ENCODE results near the gene CXCR4. TPM values are rescaled to one million over a fixed set of nuclear protein-coding genes. Genes with fewer than 3 reads are reported as not detected.

CXCR4 gene
- total and polyA plus RNA-seq, 3 donors from 2014 or later: 3.7 to 12.3 (median 9.5) TPM

DNA sequence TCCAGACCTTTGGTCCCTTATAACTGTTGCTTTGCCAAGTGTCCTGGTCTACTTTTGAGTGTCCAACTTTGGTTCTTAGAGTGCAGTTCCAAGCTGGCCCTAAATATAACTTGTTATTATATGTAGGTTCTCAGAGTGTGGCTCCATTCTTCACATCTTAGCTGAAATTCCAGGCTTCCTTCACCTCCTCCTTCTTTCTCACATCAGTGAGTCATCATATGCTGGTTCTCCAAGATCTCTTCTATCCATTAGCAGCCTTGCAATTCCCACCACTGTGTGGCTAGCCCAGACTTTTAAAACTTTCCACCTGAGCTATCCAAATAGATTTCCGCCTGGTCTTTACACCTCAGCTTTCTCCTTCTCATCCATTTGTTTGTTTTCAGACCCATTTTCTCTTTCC lies 12.6 kb upstream of the CXCR4 start:
- WGBS, 2 donors: 88 to 97% methylated on average over 1 of the region's 1 CpG

DNA sequence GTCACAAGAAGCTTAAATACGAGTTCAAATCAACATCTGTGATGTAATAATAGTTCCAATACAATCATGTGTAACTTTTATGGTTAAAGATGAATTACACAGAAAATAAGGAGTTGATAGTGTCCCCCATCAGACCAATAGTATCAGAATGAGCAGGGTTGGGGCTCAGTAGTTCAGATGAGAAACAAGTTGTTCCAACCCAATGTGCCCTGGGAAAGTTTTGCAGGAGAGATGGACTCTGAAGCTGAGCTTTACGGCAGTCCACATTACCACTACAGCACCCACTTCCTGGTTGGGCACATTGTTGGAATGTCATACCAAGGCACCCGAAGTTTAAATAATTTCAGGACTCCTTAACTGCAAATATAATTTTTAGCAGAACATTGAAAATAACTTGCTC lies 12.1 kb upstream of the CXCR4 start:
- Histone ChIP-seq H3K27ac (no peak overlapping the region), H3K36me3 (ENCODE audit: low read depth, missing control alignments) (no peaks in the 10 kb centered on the region), H3K4me3 (no peak overlapping the region), H3K27me3 (no peaks in the 10 kb centered on the region), H3K4me1 (no peaks in the 10 kb centered on the region), H3K9me3 (no peaks in the 10 kb centered on the region)
- 86 to 92% methylated on average over 3 of the region's 3 CpGs for WGBS, 2 donors
- no peak for DNase-seq
- intact Hi-C loops (cut with DNase I; ENCODE audit: low total_unique reads): no loop called here
- TF ChIP-seq, protein P1, sequence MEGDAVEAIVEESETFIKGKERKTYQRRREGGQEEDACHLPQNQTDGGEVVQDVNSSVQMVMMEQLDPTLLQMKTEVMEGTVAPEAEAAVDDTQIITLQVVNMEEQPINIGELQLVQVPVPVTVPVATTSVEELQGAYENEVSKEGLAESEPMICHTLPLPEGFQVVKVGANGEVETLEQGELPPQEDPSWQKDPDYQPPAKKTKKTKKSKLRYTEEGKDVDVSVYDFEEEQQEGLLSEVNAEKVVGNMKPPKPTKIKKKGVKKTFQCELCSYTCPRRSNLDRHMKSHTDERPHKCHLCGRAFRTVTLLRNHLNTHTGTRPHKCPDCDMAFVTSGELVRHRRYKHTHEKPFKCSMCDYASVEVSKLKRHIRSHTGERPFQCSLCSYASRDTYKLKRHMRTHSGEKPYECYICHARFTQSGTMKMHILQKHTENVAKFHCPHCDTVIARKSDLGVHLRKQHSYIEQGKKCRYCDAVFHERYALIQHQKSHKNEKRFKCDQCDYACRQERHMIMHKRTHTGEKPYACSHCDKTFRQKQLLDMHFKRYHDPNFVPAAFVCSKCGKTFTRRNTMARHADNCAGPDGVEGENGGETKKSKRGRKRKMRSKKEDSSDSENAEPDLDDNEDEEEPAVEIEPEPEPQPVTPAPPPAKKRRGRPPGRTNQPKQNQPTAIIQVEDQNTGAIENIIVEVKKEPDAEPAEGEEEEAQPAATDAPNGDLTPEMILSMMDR (IDR thresholded peaks at IDR 0.05): no peak
- no peak for TF ChIP-seq POLR2A (IDR thresholded peaks at IDR 0.05)

More for the DNA sequence above, 12.6 kb upstream of the CXCR4 start:
- Histone ChIP-seq H3K9me3 (no peaks in the 10 kb centered on the region), H3K27me3 (no peaks in the 10 kb centered on the region), H3K4me3 (no peak overlapping the region), H3K36me3 (ENCODE audit: low read depth, missing control alignments) (no peaks in the 10 kb centered on the region), H3K4me1 (no peaks in the 10 kb centered on the region), H3K27ac (no peak overlapping the region)
- TF ChIP-seq, protein P1 (IDR thresholded peaks at IDR 0.05): no peak
- no peak for TF ChIP-seq POLR2A (IDR thresholded peaks at IDR 0.05)
- intact Hi-C loops (cut with DNase I; ENCODE audit: low total_unique reads): no loop called here
- no peak for DNase-seq

GRCh38 chr2:136129601-136130000 lies 11.7 kb upstream of the CXCR4 start:
- Histone ChIP-seq H3K27me3 (no peaks in the 10 kb centered on the region), H3K4me3 (no peak overlapping the region), H3K27ac (no peak overlapping the region), H3K4me1 (no peaks in the 10 kb centered on the region), H3K9me3 (no peaks in the 10 kb centered on the region), H3K36me3 (ENCODE audit: low read depth, missing control alignments) (no peaks in the 10 kb centered on the region)
- 83 to 84% methylated on average over 4 of the region's 4 CpGs for WGBS, 2 donors
- TF ChIP-seq, protein P1 (IDR thresholded peaks at IDR 0.05): no peak
- no peak for TF ChIP-seq POLR2A (IDR thresholded peaks at IDR 0.05)
- DNase-seq: no peak
- intact Hi-C loops (cut with DNase I; ENCODE audit: low total_unique reads): no loop called here

DNA sequence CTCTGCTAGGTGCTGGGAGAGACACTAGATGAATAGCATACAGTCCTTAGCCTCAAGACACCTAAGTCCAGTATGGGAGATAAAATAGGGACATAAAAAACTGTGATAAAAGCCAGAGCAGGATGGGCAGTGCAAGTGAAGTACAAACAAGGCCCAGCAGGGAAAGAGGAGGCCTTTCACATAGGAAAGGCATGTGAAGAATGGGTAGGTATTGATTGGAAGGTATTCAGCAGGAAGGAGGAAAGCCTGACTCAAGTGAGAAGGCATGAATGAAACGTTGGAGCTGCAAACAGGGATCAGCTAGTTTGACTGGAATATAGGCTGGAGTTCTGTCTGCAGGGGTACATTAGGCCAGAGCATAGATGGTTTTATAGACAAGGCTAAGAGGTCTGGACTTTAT lies 11.0 kb upstream of the CXCR4 start:
- no peak for DNase-seq
- no peak for TF ChIP-seq POLR2A (IDR thresholded peaks at IDR 0.05)
- TF ChIP-seq, protein P1 (IDR thresholded peaks at IDR 0.05): no peak

DNA sequence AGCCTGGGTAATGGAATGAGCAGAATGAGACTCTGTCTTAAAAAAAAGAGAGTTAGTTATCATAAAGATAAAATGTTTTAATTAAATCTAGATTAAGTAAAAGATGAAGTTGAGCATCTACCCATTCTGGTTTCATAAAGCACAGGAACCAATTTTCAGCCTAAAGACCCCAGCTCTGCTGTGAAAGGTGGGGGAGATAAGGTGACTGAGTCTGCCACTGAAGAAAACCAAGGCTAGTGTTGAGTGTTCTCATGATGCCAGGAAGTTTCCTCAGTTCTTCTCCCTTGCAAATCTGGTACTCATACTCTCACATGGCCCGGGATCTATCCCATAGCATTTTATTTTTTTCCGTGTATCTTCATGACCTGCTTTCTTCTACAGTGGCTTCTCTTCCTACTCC lies 10.4 kb upstream of the CXCR4 start:
- no peaks in the 10 kb centered on the region for H3K27me3 ChIP-seq
- WGBS, 2 donors: 84 to 98% methylated on average over 2 of the region's 2 CpGs
- TF ChIP-seq, protein P1 (IDR thresholded peaks at IDR 0.05): no peak
- no peak for TF ChIP-seq POLR2A (IDR thresholded peaks at IDR 0.05)
- no peak overlapping the region for H3K27ac ChIP-seq
- H3K9me3 ChIP-seq: no peaks in the 10 kb centered on the region
- intact Hi-C loops (cut with DNase I; ENCODE audit: low total_unique reads): no loop called here
- H3K4me3 ChIP-seq: no peak overlapping the region
- no peaks in the 10 kb centered on the region for H3K4me1 ChIP-seq
- no peak for DNase-seq
- H3K36me3 ChIP-seq (ENCODE audit: low read depth, missing control alignments): no peaks in the 10 kb centered on the region

More for the DNA sequence above, 11.0 kb upstream of the CXCR4 start:
- 74 to 78% methylated on average over 1 of the region's 1 CpG for WGBS, 2 donors
- H3K27me3 ChIP-seq: no peaks in the 10 kb centered on the region
- no peaks in the 10 kb centered on the region for H3K9me3 ChIP-seq
- H3K4me3 ChIP-seq: no peak overlapping the region
- no peaks in the 10 kb centered on the region for H3K4me1 ChIP-seq
- no peaks in the 10 kb centered on the region for H3K36me3 ChIP-seq (ENCODE audit: low read depth, missing control alignments)
- H3K27ac ChIP-seq: no peak overlapping the region
- intact Hi-C loops (cut with DNase I; ENCODE audit: low total_unique reads): no loop called here

Measured in testis (tissue), 3 donors.